Stimulated activated CD4-positive, alpha-beta T cell treated with anti-CD3 and anti-CD28 coated beads, Interleukin-1b, Interleukin-23, amount 100 ng/mL, for 24 hours (primary cell): ENCODE data around the gene PYGM.
A peak's percentile ranks its signal among the peaks of the same experiment; 100 is the strongest.

ENCODE experiments used
- DNase-seq, 4 experiments: peaks; one replicate each; pipeline ENCODE4 v3.0.0-alpha.2; 2020; ENCODE audit warnings: low read depth in 4 of 4, low spot score in 1 of 4

Gene PYGM

GRCh38 chr11:64754919-64755662, 4.7 kb downstream of the PYGM start:
- DNase-seq: no peak

GRCh38 chr11:64754124-64754918, 5.5 kb downstream of the PYGM start:
- DNase-seq: no peak

GRCh38 chr11:64753380-64754123, 6.2 kb downstream of the PYGM start:
- DNase-seq: no peak

- no peak for DNase-seq
Observed at GRCh38 chr11:64753019-64753379, 6.8 kb downstream of the PYGM start.

GRCh38 chr11:64752175-64752970, 7.4 kb downstream of the PYGM start:
- no peak for DNase-seq

- no peak for DNase-seq
Observed at GRCh38 chr11:64751580-64751979, 8.2 kb downstream of the PYGM start.

GRCh38 chr11:64751136-64751535, 8.6 kb downstream of the PYGM start:
- DNase-seq: no peak

- no peak for DNase-seq
Observed at GRCh38 chr11:64750361-64751054, 9.3 kb downstream of the PYGM start.

GRCh38 chr11:64747961-64748665, 11.7 kb downstream of the PYGM start:
- DNase-seq: no peak

- no peak for DNase-seq
Observed at GRCh38 chr11:64746486-64746885, 13.3 kb downstream of the PYGM start.

- no peak for DNase-seq
Observed at GRCh38 chr11:64745521-64746328, 14.0 kb downstream of the PYGM start.

- DNase-seq: no peak
Observed at GRCh38 chr11:64745189-64745520, 14.6 kb downstream of the PYGM start.

- DNase-seq: no peak
Observed at GRCh38 chr11:64744544-64745188, 15.1 kb downstream of the PYGM start.

GRCh38 chr11:64743591-64744543, 15.9 kb downstream of the PYGM start, which contains the start of gene RASGRP2:
TSS of gene RASGRP2 (minus strand) at chr11:64744142. CDS start at chr11:64742866, 1,276 bp downstream.
- peak; percentile 55 to 75 (median 57) for DNase-seq

GRCh38 chr11:64742889-64743590, 16.7 kb downstream of the PYGM start:
- DNase-seq: peak; percentile 54 to 65 (median 60)

GRCh38 chr11:64742087-64742888, 17.5 kb downstream of the PYGM start:
- no peak for DNase-seq
